Brain pericyte (primary cell): Measurements from ENCODE around the gene SCARF2.
"Not testable (repeated sequence)": the region's sequence is repeated elsewhere in the genome, so short reads cannot be mapped to it uniquely, and the experiment has no call there.

Source experiments
- DNase-seq: peaks from one replicate; pipeline ENCODE4 v3.0.0-alpha.2; 2012; ENCODE audit warnings: low read depth, low spot score

Gene SCARF2

GRCh38 chr22:20459862-20460261, 22.2 kb upstream of the SCARF2 start:
- DNase-seq: no peak

- DNase-seq: no peak
Measured at GRCh38 chr22:20459152-20459542, 21.5 kb upstream of the SCARF2 start.

- no peak for DNase-seq
Measured at GRCh38 chr22:20458530-20459151, 21.0 kb upstream of the SCARF2 start.

GRCh38 chr22:20457506-20458240, 20.0 kb upstream of the SCARF2 start:
- no peak for DNase-seq

GRCh38 chr22:20456722-20457076, 19.1 kb upstream of the SCARF2 start:
- DNase-seq: no peak

- DNase-seq: no peak
Measured at GRCh38 chr22:20456064-20456721, 18.6 kb upstream of the SCARF2 start.

- DNase-seq: no peak
Measured at GRCh38 chr22:20455709-20456063, 18.1 kb upstream of the SCARF2 start.

- no peak for DNase-seq
Measured at GRCh38 chr22:20453222-20453621, 15.6 kb upstream of the SCARF2 start.

- no peak for DNase-seq
Measured at GRCh38 chr22:20451920-20452319, 14.3 kb upstream of the SCARF2 start.

- DNase-seq: not testable (repeated sequence)
Measured at GRCh38 chr22:20451129-20451778, 13.6 kb upstream of the SCARF2 start.

GRCh38 chr22:20450551-20450906, 12.9 kb upstream of the SCARF2 start:
- DNase-seq: no peak

GRCh38 chr22:20449819-20450550, 12.4 kb upstream of the SCARF2 start:
- DNase-seq: no peak

- DNase-seq: no peak
Measured at GRCh38 chr22:20448630-20449029, 11.0 kb upstream of the SCARF2 start.

GRCh38 chr22:20446383-20446970, 8.9 kb upstream of the SCARF2 start:
- no peak for DNase-seq

GRCh38 chr22:20444325-20444724, 6.7 kb upstream of the SCARF2 start:
- no peak for DNase-seq

- DNase-seq: no peak
Measured at GRCh38 chr22:20442485-20443284, 5.1 kb upstream of the SCARF2 start.

GRCh38 chr22:20441631-20442484, 4.2 kb upstream of the SCARF2 start:
- DNase-seq: no peak

- no peak for DNase-seq
Measured at GRCh38 chr22:20440637-20441591, 3.3 kb upstream of the SCARF2 start.
